WTC11 (cell line): ENCODE data around the gene RBPJ. TPM values are rescaled to one million over a fixed set of nuclear protein-coding genes. Genes with fewer than 3 reads are reported as not detected.

Experiments used
- ATAC-seq: fragments of 200-7000 bp; cut with Tn5 transposase; 2 replicates; pipeline ENCODE4 v1.10.0; 2021; ENCODE audit warnings: mild to moderate bottlenecking, moderate library complexity
- CTCF ChIA-PET: fragments of 300-600 bp; sonication (Branson Sonifier 250); formaldehyde crosslinking; loops from one replicate; lab custom pipeline; 2021; ENCODE audit warnings: antibody characterized with exemption; lab: Charles Lee
- POLR2A ChIA-PET: fragments of 350-600 bp; sonication (Branson Sonifier 250); formaldehyde crosslinking; loops from one replicate; lab custom pipeline; 2021; ENCODE audit warnings: antibody characterized with exemption; lab: Charles Lee
- DNase-seq: peaks from one replicate; pipeline ENCODE4 v3.0.0; 2021; ENCODE audit warnings: low spot score
- H3K27ac Mint-ChIP-seq: 2 replicates; pipeline ENCODE4 v1.8.0; 2021; ENCODE audit warnings: mixed read lengths
- H3K27me3 Mint-ChIP-seq: 2 replicates; pipeline ENCODE4 v1.8.0; 2021; ENCODE audit warnings: low read depth, mild to moderate bottlenecking, moderate library complexity, mixed read lengths
- H3K36me3 Mint-ChIP-seq: 2 replicates; pipeline ENCODE4 v1.8.0; 2021; ENCODE audit warnings: mixed read lengths
- H3K4me1 Mint-ChIP-seq: 2 replicates; pipeline ENCODE4 v1.8.0; 2022; ENCODE audit warnings: mixed read lengths
- H3K4me3 Mint-ChIP-seq: 2 replicates; pipeline ENCODE4 v1.8.0; 2021; ENCODE audit warnings: mild to moderate bottlenecking, moderate library complexity, mixed read lengths
- H3K9me3 Mint-ChIP-seq: 2 replicates; pipeline ENCODE4 v1.8.0; 2021; ENCODE audit warnings: mixed read lengths
- E2F1 ChIP-seq: sonication (generic); formaldehyde crosslinking; IDR thresholded peaks from 2 replicates; pipeline ENCODE4 v1.8.0; 2022; ENCODE audit warnings: mild to moderate bottlenecking, missing genetic modification reagents
- ELF4 ChIP-seq: sonication (generic); formaldehyde crosslinking; IDR thresholded peaks from 2 replicates; pipeline ENCODE4 v1.8.1; 2022; ENCODE audit warnings: low read depth, mild to moderate bottlenecking, moderate library complexity, missing genetic modification reagents
- ERG ChIP-seq: fragments of 250-450 bp; sonication (Bioruptor Pico); IDR thresholded peaks from 2 replicates; pipeline ENCODE4 v1.8.0; 2021; ENCODE audit warnings: mild to moderate bottlenecking
- ETV6 ChIP-seq: sonication (generic); formaldehyde crosslinking; IDR thresholded peaks from 2 replicates; pipeline ENCODE4 v1.8.1; 2022; ENCODE audit warnings: mild to moderate bottlenecking, missing genetic modification reagents
- GRHL2 ChIP-seq: fragments of 250-450 bp; sonication (Bioruptor Pico); IDR thresholded peaks from 2 replicates; pipeline ENCODE4 v1.8.0; 2022; ENCODE audit warnings: mild to moderate bottlenecking, moderate library complexity; ENCODE audit not compliant: insufficient replicate concordance, severe bottlenecking
- KAT7 ChIP-seq: sonication (generic); formaldehyde crosslinking; IDR thresholded peaks from 2 replicates; pipeline ENCODE4 v1.8.1; 2023; ENCODE audit warnings: missing genetic modification reagents, mild to moderate bottlenecking, borderline replicate concordance
- MAX ChIP-seq: sonication (generic); formaldehyde crosslinking; IDR thresholded peaks from 2 replicates; pipeline ENCODE4 v1.8.0; 2022; ENCODE audit warnings: mild to moderate bottlenecking, missing genetic modification reagents
- MXD4 ChIP-seq: fragments of 250-450 bp; sonication (Bioruptor Pico); IDR thresholded peaks from 2 replicates; pipeline ENCODE4 v1.8.0; 2021; ENCODE audit warnings: mild to moderate bottlenecking, moderate library complexity, borderline replicate concordance
- MYBL2 ChIP-seq: sonication (generic); formaldehyde crosslinking; IDR thresholded peaks from 2 replicates; pipeline ENCODE4 v1.8.1; 2023; ENCODE audit warnings: mild to moderate bottlenecking, moderate library complexity, missing genetic modification reagents
- NFE2L1 ChIP-seq: sonication (generic); formaldehyde crosslinking; IDR thresholded peaks from 2 replicates; pipeline ENCODE4 v1.8.1; 2023; ENCODE audit warnings: missing genetic modification reagents
- SMAD4 ChIP-seq: sonication (generic); formaldehyde crosslinking; IDR thresholded peaks from 2 replicates; pipeline ENCODE4 v1.8.0; 2022; ENCODE audit warnings: mild to moderate bottlenecking, missing genetic modification reagents
- SOX15 ChIP-seq: fragments of 250-450 bp; sonication (Bioruptor Pico); IDR thresholded peaks from 2 replicates; pipeline ENCODE4 v1.9.0; 2021; ENCODE audit warnings: mild to moderate bottlenecking
- TP53 ChIP-seq: sonication (generic); formaldehyde crosslinking; IDR thresholded peaks from 2 replicates; pipeline ENCODE4 v1.8.1; 2023; ENCODE audit warnings: mild to moderate bottlenecking, missing genetic modification reagents
- ZBTB43 ChIP-seq: sonication (generic); formaldehyde crosslinking; IDR thresholded peaks from 2 replicates; pipeline ENCODE4 v1.8.1; 2023; ENCODE audit warnings: mild to moderate bottlenecking, missing genetic modification reagents
- ZMAT4 ChIP-seq: fragments of 250-450 bp; sonication (Bioruptor Pico); IDR thresholded peaks from 2 replicates; pipeline ENCODE4 v1.9.0; 2021; ENCODE audit warnings: mild to moderate bottlenecking
- ZNF263 ChIP-seq: sonication (generic); formaldehyde crosslinking; IDR thresholded peaks from 2 replicates; pipeline ENCODE4 v1.8.1; 2022; ENCODE audit warnings: low read depth, mild to moderate bottlenecking, moderate library complexity, missing genetic modification reagents
- ZNF425 ChIP-seq: fragments of 250-450 bp; sonication (Bioruptor Pico); conservative IDR thresholded peaks from 2 replicates; pipeline ENCODE4 v1.9.0; 2021; ENCODE audit warnings: mild to moderate bottlenecking
- ZNF512 ChIP-seq: sonication (generic); formaldehyde crosslinking; IDR thresholded peaks from 2 replicates; pipeline ENCODE4 v1.8.1; 2022; ENCODE audit warnings: missing genetic modification reagents, borderline replicate concordance
- ZSCAN18 ChIP-seq: fragments of 250-450 bp; sonication (Bioruptor Pico); IDR thresholded peaks from 2 replicates; pipeline ENCODE4 v2.1.2; 2022; ENCODE audit warnings: mild to moderate bottlenecking, moderate library complexity
- total RNA-seq: library from RNA; stranded (reverse); gene quantifications from 3 replicates; pipeline ENCODE4 v1.2.3, GENCODE V29; 2021

RBPJ gene
- total RNA-seq, 1 experiment from 2014 or later, result 163 TPM

GRCh38 chr4:26380740-26381139 is 59.9 kb downstream of the RBPJ start:
- no peak for DNase-seq
- Mint-ChIP-seq H3K4me1 (peaks cover 60% of the 10 kb centered on the region), H3K4me3 (no peak overlapping the region), H3K27me3 (no peaks in the 10 kb centered on the region), H3K9me3 (no peaks in the 10 kb centered on the region), H3K36me3 (peaks cover 5% of the 10 kb centered on the region; the same call in 1 of the 2 replicates), H3K27ac (no peak overlapping the region; the same call in 1 of the 2 replicates)
- no peak for ATAC-seq
- TF ChIP-seq NFE2L1 (CRISPR knock-in tag) (no peak), MXD4 (CRISPR knock-in tag) (no peak), ZBTB43 (CRISPR knock-in tag) (no peak), ZNF512 (CRISPR knock-in tag) (no peak)
- POLR2A ChIA-PET, result no interaction called here
- CTCF ChIA-PET, result interaction anchor here (0.7 kb wide), 1 partner anchor 30 kb away, joined by 3 read pairs; no protein-coding TSS in a partner anchor

- Mint-ChIP-seq H3K36me3 (peaks cover 32% of the 10 kb centered on the region), H3K4me3 (no peak overlapping the region), H3K9me3 (no peaks in the 10 kb centered on the region)
- no peak for DNase-seq
- ATAC-seq, result no peak
- TF ChIP-seq KAT7 (CRISPR knock-in tag) (no peak), MYBL2 (CRISPR knock-in tag) (no peak), ETV6 (no peak), SMAD4 (no peak), SOX15 (CRISPR knock-in tag) (no peak), TP53 (no peak), E2F1 (CRISPR knock-in tag) (no peak), ZMAT4 (CRISPR knock-in tag) (no peak), ZSCAN18 (no peak), GRHL2 (CRISPR knock-in tag) (no peak), ELF4 (no peak), ERG (CRISPR knock-in tag) (no peak), MAX (CRISPR knock-in tag) (no peak), ZNF425 (no peak), ZNF263 (CRISPR knock-in tag) (no peak), ZNF512 (CRISPR knock-in tag) (no peak)
- TF ChIP-seq, all 79 proteins: peak for 0
- Mint-ChIP-seq H3K4me1 (peaks cover 33% of the 10 kb centered on the region), H3K27me3 (no peaks in the 10 kb centered on the region), H3K27ac (no peak overlapping the region)
- ChIA-PET CTCF (interaction anchor here (1.4 to 1.8 kb wide), 2 partner anchors 26 to 54 kb away, joined by 3 to 4 read pairs; no protein-coding TSS in a partner anchor), POLR2A (no interaction called here)
Measured at GRCh38 chr4:26384380-26385057, 63.7 kb downstream of the RBPJ start.
